Osteoblast (primary cell): Measurements from ENCODE around the gene TTBK1. TPM values are rescaled to one million over a fixed set of nuclear protein-coding genes. Genes with fewer than 3 reads are reported as not detected.

Source experiments
- DNase-seq: peaks from one replicate; pipeline ENCODE4 v3.0.0; 2011; ENCODE audit warnings: low spot score, mixed read lengths; ENCODE audit not compliant: insufficient read length; ENCODE audit errors: missing footprints
- H2AFZ ChIP-seq: 2 replicates; pipeline ENCODE4 v1.6.0; 2011; ENCODE audit warnings: mild to moderate bottlenecking, low read length
- H3K27ac ChIP-seq: 2 replicates; pipeline ENCODE4 v1.5.1; 2011; ENCODE audit warnings: mild to moderate bottlenecking, low read depth, low read length, moderate library complexity
- H3K27me3 ChIP-seq: 2 replicates; pipeline ENCODE4 v1.6.0; 2012; ENCODE audit warnings: mild to moderate bottlenecking, control low read depth, inconsistent platforms, low read length, moderate library complexity; ENCODE audit not compliant: insufficient read depth
- H3K36me3 ChIP-seq: 2 replicates; pipeline ENCODE4 v1.5.1; 2011; ENCODE audit warnings: mild to moderate bottlenecking, low read length, control low read depth, moderate library complexity; ENCODE audit not compliant: insufficient read depth
- H3K4me1 ChIP-seq: 2 replicates; pipeline ENCODE4 v1.5.1; 2011; ENCODE audit warnings: mild to moderate bottlenecking, low read length, control low read depth, moderate library complexity; ENCODE audit not compliant: insufficient read depth
- H3K4me2 ChIP-seq: 2 replicates; pipeline ENCODE4 v1.6.0; 2011; ENCODE audit warnings: mild to moderate bottlenecking, low read length; ENCODE audit not compliant: insufficient read depth
- H3K4me3 ChIP-seq: fragments of 200-600 bp; sonication (generic); 3 replicates; pipeline ENCODE4 v1.5.1; 2012; ENCODE audit warnings: mild to moderate bottlenecking, low read length, inconsistent platforms; ENCODE audit not compliant: insufficient read depth
- H3K79me2 ChIP-seq: 2 replicates; pipeline ENCODE4 v1.6.0; 2012; ENCODE audit warnings: mild to moderate bottlenecking, low read length, control low read depth, inconsistent platforms; ENCODE audit not compliant: insufficient read depth
- H3K9me3 ChIP-seq: 2 replicates; pipeline ENCODE4 v1.5.1; 2011; ENCODE audit warnings: low read depth, low read length, control low read depth
- H4K20me1 ChIP-seq: 2 replicates; pipeline ENCODE4 v1.6.0; 2012; ENCODE audit warnings: mild to moderate bottlenecking, low read length, control low read depth; ENCODE audit not compliant: insufficient read depth
- total RNA-seq: library from RNA; depleted of rRNA; stranded (reverse); fragments of >200 nt; gene quantifications from 2 replicates; pipeline ENCODE4 v1.2.3, GENCODE V29; 2012
- TF ChIP-seq, protein P1 (sequence below): IDR thresholded peaks from 2 replicates; pipeline ENCODE4 v1.5.1; 2011; ENCODE audit warnings: mild to moderate bottlenecking, low read depth, low read length, moderate library complexity; ENCODE audit errors: extremely low read depth

Gene TTBK1
- total RNA-seq, 1 donor = under 0.01 TPM

DNA sequence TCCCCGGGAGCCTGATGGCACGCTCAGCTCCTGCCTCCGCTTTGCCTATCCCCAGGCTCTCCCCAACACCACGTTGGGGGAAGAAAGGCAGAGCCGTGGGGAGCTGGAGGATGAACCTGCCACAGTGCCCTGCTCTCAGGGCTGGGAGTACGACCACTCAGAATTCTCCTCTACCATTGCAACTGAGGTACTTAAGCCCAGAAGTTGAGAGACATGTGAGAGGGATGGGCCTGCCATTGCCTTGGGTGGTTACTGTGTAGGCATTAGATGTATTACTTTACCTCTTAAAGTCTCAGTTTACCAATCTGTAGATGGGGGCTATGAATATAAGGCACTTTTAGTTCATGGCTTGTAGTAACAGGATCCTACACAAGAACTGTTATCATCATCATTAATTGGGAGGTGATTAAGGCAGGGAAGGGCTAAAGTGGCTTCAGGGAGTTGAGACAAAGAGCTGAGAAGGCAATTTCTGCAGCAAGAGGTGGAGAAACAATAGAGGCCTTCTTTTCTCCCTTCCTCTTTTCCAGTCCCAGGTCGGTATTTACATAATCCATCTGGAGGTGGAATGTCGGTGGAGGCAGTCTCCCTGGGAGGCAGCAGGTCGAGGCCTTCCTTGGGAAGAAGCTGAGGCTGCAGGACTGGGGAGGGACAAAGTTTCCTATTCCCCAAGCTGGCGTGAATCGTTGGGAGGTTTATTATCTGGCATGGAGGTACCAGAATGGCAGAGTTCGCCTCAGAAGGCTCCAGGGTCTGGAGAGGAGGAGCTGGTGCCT, 55.5 kb downstream of the TTBK1 start:
- TF ChIP-seq, protein P1, sequence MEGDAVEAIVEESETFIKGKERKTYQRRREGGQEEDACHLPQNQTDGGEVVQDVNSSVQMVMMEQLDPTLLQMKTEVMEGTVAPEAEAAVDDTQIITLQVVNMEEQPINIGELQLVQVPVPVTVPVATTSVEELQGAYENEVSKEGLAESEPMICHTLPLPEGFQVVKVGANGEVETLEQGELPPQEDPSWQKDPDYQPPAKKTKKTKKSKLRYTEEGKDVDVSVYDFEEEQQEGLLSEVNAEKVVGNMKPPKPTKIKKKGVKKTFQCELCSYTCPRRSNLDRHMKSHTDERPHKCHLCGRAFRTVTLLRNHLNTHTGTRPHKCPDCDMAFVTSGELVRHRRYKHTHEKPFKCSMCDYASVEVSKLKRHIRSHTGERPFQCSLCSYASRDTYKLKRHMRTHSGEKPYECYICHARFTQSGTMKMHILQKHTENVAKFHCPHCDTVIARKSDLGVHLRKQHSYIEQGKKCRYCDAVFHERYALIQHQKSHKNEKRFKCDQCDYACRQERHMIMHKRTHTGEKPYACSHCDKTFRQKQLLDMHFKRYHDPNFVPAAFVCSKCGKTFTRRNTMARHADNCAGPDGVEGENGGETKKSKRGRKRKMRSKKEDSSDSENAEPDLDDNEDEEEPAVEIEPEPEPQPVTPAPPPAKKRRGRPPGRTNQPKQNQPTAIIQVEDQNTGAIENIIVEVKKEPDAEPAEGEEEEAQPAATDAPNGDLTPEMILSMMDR = no peak
- no peak overlapping the region for H3K4me2 ChIP-seq
- no peak overlapping the region for H2AFZ ChIP-seq
- no peak overlapping the region for H3K27ac ChIP-seq
- no peak overlapping the region for H3K4me3 ChIP-seq
- no peak for DNase-seq
- no peaks in the 10 kb centered on the region for H3K4me1 ChIP-seq
- H4K20me1 ChIP-seq = no peaks in the 10 kb centered on the region
- no peaks in the 10 kb centered on the region for H3K9me3 ChIP-seq
- no peaks in the 10 kb centered on the region for H3K79me2 ChIP-seq
- H3K36me3 ChIP-seq = no peaks in the 10 kb centered on the region
- H3K27me3 ChIP-seq = peaks cover 50% of the 10 kb centered on the region

- H3K4me3 ChIP-seq = no peak overlapping the region
- H3K4me2 ChIP-seq = no peak overlapping the region
- H3K27me3 ChIP-seq = peaks cover 50% of the 10 kb centered on the region
- no peaks in the 10 kb centered on the region for H3K9me3 ChIP-seq
- no peaks in the 10 kb centered on the region for H4K20me1 ChIP-seq
- no peaks in the 10 kb centered on the region for H3K79me2 ChIP-seq
- no peaks in the 10 kb centered on the region for H3K36me3 ChIP-seq
- H3K27ac ChIP-seq = no peak overlapping the region
- no peak overlapping the region for H2AFZ ChIP-seq
- no peaks in the 10 kb centered on the region for H3K4me1 ChIP-seq
- TF ChIP-seq, protein P1 = no peak
- DNase-seq = no peak
Observed at GRCh38 chr6:43299338-43300293, 56.3 kb downstream of the TTBK1 start.

DNA sequence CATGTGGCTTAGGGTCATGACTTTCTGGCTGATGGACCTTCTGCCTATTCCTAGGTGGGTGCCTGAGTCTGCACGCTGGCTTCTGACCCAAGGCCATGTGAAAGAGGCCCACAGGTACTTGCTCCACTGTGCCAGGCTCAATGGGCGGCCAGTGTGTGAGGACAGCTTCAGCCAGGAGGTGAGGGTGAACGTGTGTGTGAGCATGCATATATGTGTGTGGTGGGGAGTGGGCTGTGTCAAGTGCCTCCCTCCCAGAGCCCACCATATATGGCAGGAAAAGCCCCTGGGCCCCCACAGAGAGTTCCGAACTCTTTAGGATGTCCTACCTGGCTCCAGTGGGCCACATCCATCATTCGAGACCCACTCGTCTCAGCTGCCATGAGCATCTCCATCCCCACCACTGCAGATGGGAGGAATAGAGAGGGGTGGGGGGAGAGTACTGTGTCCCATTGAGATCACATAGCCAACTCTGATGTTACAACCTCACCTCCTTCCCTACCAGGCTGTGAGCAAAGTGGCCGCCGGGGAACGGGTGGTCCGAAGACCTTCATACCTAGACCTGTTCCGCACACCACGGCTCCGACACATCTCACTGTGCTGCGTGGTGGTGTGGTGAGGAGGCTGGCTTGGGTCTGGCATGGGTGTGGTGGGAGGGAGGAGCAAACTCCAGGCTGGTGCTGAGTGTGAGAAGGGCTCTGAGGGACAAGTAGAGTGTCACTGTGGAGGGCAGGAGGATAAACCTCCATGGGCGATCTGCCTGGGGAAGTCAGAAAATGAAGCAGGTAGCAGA, 58.0 kb downstream of the TTBK1 start:
- Histone ChIP-seq H3K4me2 (no peak overlapping the region), H2AFZ (no peak overlapping the region), H3K9me3 (no peaks in the 10 kb centered on the region), H4K20me1 (no peaks in the 10 kb centered on the region), H3K79me2 (no peaks in the 10 kb centered on the region), H3K36me3 (no peaks in the 10 kb centered on the region), H3K4me3 (no peak overlapping the region), H3K27me3 (peaks cover 50% of the 10 kb centered on the region), H3K27ac (no peak overlapping the region), H3K4me1 (no peaks in the 10 kb centered on the region)
- TF ChIP-seq, protein P1 = no peak
- no peak for DNase-seq
